ENCODE results near the gene EML6.

DNA sequence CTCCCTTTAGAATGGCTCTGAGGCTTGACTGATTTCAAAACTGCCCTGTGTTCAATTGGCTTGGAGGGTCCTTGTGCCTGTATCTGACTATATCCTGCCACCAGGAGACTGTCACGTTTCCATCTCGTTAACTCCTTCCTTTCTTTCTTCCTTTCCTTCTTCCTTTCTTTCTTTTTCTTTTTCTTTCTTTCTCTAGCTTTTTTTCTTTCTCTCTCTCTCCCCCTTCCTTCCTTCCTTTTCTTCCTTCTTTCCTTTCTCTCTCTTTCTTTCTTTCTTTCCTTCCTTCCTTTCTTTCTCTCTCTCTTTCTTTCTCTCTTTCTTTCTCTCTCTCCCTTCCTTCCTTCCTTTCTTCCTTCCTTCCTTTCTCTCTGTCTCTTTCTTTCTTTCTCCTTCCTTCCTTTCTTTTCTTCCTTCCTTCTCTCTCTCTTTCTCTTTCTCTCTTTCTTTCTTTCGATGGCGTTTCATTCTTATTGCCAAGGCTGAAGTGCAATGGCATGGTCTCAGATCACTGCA, 38.1 kb upstream of the EML6 start:
- TF ChIP-seq, protein P1, sequence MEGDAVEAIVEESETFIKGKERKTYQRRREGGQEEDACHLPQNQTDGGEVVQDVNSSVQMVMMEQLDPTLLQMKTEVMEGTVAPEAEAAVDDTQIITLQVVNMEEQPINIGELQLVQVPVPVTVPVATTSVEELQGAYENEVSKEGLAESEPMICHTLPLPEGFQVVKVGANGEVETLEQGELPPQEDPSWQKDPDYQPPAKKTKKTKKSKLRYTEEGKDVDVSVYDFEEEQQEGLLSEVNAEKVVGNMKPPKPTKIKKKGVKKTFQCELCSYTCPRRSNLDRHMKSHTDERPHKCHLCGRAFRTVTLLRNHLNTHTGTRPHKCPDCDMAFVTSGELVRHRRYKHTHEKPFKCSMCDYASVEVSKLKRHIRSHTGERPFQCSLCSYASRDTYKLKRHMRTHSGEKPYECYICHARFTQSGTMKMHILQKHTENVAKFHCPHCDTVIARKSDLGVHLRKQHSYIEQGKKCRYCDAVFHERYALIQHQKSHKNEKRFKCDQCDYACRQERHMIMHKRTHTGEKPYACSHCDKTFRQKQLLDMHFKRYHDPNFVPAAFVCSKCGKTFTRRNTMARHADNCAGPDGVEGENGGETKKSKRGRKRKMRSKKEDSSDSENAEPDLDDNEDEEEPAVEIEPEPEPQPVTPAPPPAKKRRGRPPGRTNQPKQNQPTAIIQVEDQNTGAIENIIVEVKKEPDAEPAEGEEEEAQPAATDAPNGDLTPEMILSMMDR (IDR thresholded peaks at IDR 0.05), result no peak
- TF ChIP-seq EZH2 (IDR thresholded peaks at IDR 0.05) (no peak), EZH2phosphoT487 (IDR thresholded peaks at IDR 0.05) (no peak)
